GM12878 (cell line): ENCODE measurements around the gene NR1D2.

ENCODE experiments used
- BHLHE40 ChIP-seq, 2 experiments: fragments of 450-650 bp in 1 of 2; IDR thresholded peaks; 2 replicates each; pipeline ENCODE4 v1.6.1; 2011 to 2017; ENCODE audit warnings: low read depth in 2 of 2, borderline replicate concordance in 1 of 2, improper control_type of control experiment in 1 of 2, low read length in 1 of 2, mild to moderate bottlenecking in 1 of 2
- ESRRA ChIP-seq: IDR thresholded peaks from 2 replicates; pipeline ENCODE4 v1.6.1; 2012; ENCODE audit warnings: mild to moderate bottlenecking, low read length, improper control_type of control experiment
- EZH2 ChIP-seq: IDR thresholded peaks from 2 replicates; pipeline ENCODE4 v1.6.1; 2012; ENCODE audit warnings: low read depth, mild to moderate bottlenecking, control low read depth, inconsistent platforms, low read length, borderline replicate concordance; ENCODE audit not compliant: control insufficient read depth
- FOXK2 ChIP-seq: fragments of 450-650 bp; IDR thresholded peaks from 2 replicates; pipeline ENCODE4 v1.6.1; 2017; ENCODE audit warnings: mild to moderate bottlenecking, moderate library complexity
- MXI1 ChIP-seq: fragments of 150-350 bp; IDR thresholded peaks from 2 replicates; pipeline ENCODE4 v1.6.1; 2011; ENCODE audit warnings: low read depth, mild to moderate bottlenecking, inconsistent platforms, low read length, improper control_type of control experiment
- NFXL1 ChIP-seq: fragments of 450-650 bp; IDR thresholded peaks from 2 replicates; pipeline ENCODE4 v1.6.1; 2017; ENCODE audit warnings: antibody characterized with exemption, mild to moderate bottlenecking, borderline replicate concordance
- NRF1 ChIP-seq: conservative IDR thresholded peaks from 2 replicates; pipeline ENCODE4 v1.6.1; 2011; ENCODE audit warnings: mild to moderate bottlenecking, low read depth, low read length, improper control_type of control experiment
- RAD21 ChIP-seq: IDR thresholded peaks from 2 replicates; pipeline ENCODE4 v1.6.1; 2011; ENCODE audit warnings: mild to moderate bottlenecking, low read depth, low read length, moderate library complexity; ENCODE audit not compliant: insufficient read depth
- TAF1 ChIP-seq: IDR thresholded peaks from 2 replicates; pipeline ENCODE4 v1.6.1; 2011; ENCODE audit warnings: mild to moderate bottlenecking, low read depth, low read length, borderline replicate concordance
- TF ChIP-seq, protein P1 (sequence below), 3 experiments: IDR thresholded peaks in 2 of 3; conservative IDR thresholded peaks in 1 of 3; 2 replicates each; pipeline ENCODE4 v1.5.1; 2011; ENCODE audit warnings: low read depth in 3 of 3, low read length in 3 of 3, mild to moderate bottlenecking in 3 of 3, control low read depth in 2 of 3, moderate library complexity in 2 of 3, inconsistent platforms in 1 of 3, mixed read lengths in 1 of 3; ENCODE audit not compliant: control insufficient read depth in 2 of 3, insufficient read depth in 1 of 3; ENCODE audit errors: extremely low read depth in 1 of 3
- TF ChIP-seq, protein P2 (sequence below): IDR thresholded peaks from 2 replicates; pipeline ENCODE4 v1.6.1; 2012; ENCODE audit warnings: low read depth, low read length, improper control_type of control experiment
- TF ChIP-seq, protein P3 (sequence below): IDR thresholded peaks from 2 replicates; pipeline ENCODE4 v1.6.1; 2012; ENCODE audit warnings: mild to moderate bottlenecking, low read depth, low read length

DNA sequence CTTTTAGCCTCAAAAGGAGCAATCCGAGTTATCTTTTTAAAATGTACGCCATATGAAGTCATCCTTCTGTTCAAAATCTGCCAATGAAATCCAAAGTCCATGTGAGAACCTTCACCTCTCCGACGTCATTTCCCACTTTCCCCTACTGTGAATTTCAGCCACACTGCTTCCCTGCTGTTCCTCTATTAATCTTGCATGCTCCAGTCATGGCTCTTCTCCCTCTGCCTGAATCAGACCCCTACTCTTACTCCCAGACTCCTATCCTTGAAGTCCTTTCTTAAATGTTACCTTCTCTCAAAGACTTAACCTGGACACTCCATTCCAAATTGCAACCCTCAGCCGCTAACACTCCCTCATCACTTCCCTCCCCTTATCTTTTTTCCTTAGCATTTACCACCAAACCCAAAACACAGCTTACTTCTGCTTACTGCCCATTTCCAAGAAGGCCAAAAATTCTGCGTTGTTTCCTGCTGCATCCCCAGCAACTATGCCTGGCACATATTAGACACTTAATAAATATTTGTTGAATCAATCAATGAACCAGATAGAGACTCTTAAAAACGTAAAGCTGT, 29.5 kb upstream of the NR1D2 start:
- TF ChIP-seq ESRRA (no peak), FOXK2 (no peak), RAD21 (no peak), MXI1 (no peak), EZH2 (no peak), NFXL1 (no peak), TAF1 (no peak), BHLHE40 (IDR thresholded peaks at IDR 0.05; ENCODE audit: borderline replicate concordance in 1 of 2, low read depth in 2 of 2, low read length in 1 of 2) (no peak), NRF1 (no peak)
- TF ChIP-seq, protein P1, sequence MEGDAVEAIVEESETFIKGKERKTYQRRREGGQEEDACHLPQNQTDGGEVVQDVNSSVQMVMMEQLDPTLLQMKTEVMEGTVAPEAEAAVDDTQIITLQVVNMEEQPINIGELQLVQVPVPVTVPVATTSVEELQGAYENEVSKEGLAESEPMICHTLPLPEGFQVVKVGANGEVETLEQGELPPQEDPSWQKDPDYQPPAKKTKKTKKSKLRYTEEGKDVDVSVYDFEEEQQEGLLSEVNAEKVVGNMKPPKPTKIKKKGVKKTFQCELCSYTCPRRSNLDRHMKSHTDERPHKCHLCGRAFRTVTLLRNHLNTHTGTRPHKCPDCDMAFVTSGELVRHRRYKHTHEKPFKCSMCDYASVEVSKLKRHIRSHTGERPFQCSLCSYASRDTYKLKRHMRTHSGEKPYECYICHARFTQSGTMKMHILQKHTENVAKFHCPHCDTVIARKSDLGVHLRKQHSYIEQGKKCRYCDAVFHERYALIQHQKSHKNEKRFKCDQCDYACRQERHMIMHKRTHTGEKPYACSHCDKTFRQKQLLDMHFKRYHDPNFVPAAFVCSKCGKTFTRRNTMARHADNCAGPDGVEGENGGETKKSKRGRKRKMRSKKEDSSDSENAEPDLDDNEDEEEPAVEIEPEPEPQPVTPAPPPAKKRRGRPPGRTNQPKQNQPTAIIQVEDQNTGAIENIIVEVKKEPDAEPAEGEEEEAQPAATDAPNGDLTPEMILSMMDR (IDR thresholded peaks at IDR 0.05 in 2 of 3, conservative IDR thresholded peaks at IDR 0.05 in 1 of 3; ENCODE audit: control insufficient read depth in 2 of 3, extremely low read depth in 1 of 3, insufficient read depth in 1 of 3, low read depth in 3 of 3, low read length in 3 of 3) = no peak
- TF ChIP-seq, protein P2, sequence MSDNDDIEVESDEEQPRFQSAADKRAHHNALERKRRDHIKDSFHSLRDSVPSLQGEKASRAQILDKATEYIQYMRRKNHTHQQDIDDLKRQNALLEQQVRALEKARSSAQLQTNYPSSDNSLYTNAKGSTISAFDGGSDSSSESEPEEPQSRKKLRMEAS = no peak
- TF ChIP-seq, protein P3, sequence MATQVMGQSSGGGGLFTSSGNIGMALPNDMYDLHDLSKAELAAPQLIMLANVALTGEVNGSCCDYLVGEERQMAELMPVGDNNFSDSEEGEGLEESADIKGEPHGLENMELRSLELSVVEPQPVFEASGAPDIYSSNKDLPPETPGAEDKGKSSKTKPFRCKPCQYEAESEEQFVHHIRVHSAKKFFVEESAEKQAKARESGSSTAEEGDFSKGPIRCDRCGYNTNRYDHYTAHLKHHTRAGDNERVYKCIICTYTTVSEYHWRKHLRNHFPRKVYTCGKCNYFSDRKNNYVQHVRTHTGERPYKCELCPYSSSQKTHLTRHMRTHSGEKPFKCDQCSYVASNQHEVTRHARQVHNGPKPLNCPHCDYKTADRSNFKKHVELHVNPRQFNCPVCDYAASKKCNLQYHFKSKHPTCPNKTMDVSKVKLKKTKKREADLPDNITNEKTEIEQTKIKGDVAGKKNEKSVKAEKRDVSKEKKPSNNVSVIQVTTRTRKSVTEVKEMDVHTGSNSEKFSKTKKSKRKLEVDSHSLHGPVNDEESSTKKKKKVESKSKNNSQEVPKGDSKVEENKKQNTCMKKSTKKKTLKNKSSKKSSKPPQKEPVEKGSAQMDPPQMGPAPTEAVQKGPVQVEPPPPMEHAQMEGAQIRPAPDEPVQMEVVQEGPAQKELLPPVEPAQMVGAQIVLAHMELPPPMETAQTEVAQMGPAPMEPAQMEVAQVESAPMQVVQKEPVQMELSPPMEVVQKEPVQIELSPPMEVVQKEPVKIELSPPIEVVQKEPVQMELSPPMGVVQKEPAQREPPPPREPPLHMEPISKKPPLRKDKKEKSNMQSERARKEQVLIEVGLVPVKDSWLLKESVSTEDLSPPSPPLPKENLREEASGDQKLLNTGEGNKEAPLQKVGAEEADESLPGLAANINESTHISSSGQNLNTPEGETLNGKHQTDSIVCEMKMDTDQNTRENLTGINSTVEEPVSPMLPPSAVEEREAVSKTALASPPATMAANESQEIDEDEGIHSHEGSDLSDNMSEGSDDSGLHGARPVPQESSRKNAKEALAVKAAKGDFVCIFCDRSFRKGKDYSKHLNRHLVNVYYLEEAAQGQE = no peak
